COLO829 (cell line): ENCODE measurements around the gene VWA1.
A peak's percentile ranks its signal among the peaks of the same experiment; 100 is the strongest.
"Not testable (repeated sequence)": the region's sequence is repeated elsewhere in the genome, so short reads cannot be mapped to it uniquely, and the experiment has no call there.

ENCODE experiments used
- DNase-seq: peaks from one replicate; pipeline ENCODE4 v3.0.0; 2012; ENCODE audit warnings: low spot score

VWA1 gene

DNA sequence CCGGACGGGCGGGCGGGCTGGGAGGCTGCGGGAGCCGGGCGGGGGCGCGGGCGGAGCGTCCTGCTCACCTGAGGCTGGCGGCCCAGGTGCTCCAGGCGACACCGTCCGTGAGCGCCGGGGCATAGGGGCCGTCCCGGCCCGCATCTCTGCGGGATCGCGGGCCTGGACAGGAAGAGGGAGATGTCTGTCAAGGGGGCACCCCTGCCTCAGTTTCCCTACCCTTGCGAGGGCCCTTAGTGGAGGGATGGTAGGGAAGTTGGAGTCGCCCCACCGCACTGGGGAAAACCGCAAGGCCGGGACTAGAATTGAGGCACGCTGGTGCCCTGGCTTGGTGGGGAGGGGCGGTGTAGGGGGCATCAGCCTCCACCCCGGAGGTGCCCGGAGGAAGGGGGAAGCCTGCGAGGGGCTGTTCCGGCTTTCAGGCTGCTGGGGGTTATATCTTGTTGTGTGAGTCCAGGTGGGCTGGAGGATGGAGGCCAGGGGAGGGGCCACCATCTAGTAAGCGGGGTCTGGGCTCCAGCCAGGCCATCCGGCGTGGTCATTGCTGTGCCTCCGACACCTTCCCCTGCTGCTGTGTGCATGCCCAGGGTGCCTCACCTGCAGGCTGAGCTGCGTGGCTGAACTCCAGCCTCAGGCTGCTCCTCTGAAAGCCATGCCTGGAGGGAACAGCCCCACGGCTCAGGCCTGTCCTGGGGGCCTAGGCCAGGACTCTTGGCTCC lies 580 bp downstream of the VWA1 start:
- no peak for DNase-seq

DNA sequence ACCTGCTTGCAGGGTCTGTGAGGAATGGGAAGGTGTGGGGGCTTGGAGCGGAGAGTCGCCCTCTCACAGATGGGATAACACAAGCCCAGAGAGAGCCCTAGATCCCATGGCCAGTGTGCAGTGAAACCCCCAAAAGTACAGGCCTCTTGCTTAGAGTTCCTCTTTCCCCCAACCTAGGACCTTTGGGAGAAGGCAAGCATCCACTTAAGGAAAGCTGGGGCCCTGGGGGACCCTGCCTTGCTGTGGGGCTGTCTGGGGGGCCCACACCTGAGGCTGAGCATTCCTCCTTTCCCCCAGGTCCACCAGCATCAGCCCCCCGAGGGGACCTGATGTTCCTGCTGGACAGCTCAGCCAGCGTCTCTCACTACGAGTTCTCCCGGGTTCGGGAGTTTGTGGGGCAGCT lies 1.1 kb downstream of the VWA1 start:
- DNase-seq, result no peak

DNA sequence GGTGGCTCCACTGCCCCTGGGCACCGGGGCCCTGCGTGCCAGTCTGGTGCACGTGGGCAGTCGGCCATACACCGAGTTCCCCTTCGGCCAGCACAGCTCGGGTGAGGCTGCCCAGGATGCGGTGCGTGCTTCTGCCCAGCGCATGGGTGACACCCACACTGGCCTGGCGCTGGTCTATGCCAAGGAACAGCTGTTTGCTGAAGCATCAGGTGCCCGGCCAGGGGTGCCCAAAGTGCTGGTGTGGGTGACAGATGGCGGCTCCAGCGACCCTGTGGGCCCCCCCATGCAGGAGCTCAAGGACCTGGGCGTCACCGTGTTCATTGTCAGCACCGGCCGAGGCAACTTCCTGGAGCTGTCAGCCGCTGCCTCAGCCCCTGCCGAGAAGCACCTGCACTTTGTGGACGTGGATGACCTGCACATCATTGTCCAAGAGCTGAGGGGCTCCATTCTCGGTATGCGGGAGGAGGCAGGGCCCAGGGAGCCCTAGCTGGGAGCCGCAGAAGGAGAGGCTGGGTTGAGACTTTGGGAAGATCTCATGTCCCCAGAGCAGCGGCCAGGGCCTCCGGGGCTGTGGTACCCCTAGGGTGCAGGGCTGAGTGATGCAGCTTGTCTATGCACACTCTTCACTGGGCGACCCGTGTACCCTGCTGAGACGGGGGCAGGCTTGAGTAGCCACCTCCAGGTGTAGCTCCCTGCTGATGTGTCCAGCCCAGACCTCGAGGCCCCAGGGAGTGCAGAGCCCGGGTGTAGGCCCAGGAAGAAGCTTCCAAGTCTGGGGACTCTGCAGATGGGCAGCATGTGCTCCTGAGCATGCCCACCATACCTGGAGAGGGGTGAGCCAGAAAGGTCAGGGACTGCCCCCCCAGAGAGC lies 1.8 kb downstream of the VWA1 start:
- DNase-seq, result no peak

DNA sequence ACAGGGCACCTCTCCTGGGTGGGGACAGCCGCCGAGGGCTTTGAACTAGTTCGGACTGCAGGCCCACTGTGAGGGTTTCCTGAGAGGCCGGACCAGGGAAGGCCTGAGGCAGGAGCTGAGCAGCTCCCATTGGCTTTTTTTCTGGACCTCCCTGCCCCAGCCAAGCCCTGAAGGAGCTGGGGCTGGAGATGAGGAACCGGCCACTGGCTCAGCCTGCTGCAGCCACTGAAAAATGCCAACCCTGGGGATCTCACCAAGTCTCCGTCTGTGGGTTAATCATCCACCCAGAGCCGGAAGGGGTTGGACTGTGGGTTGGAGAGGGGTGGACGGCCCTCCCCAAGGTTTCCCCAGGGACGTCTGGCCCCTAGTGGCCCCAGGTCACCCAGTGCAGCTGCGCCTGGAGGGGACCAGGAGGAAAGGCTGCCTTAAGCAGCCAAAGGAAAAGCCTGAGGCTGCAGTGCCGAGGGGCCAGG lies 2.5 kb downstream of the VWA1 start:
- DNase-seq, result no peak

DNA sequence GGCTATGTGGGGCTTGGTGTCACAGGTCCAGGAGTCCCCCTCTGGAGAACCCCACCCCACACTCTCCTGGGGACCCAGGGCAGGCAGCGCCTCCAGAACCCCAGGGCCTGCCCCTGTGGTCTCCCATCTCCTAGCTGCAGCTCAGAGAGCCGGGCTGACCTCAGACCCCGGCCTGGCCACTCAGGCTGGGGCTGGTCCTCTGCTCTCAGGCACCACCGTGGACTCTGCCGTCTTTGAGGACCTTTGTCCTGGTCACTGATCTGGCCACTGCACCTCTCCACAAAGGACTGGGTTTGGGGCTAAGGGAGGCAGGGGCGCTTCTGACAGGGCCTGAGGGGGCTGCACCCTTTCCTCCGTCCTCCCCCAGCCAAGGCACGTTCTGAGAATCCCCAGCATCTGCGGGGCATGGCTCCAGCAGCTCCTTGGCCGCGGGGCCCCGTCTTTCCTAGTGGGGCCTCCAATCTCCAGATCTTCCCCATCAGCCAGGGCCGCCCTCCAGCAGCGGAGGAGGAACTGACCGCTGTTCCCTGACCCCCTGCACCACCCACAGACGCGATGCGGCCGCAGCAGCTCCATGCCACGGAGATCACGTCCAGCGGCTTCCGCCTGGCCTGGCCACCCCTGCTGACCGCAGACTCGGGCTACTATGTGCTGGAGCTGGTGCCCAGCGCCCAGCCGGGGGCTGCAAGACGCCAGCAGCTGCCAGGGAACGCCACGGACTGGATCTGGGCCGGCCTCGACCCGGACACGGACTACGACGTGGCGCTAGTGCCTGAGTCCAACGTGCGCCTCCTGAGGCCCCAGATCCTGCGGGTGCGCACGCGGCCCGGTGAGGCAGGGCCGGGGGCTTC lies 3.3 kb downstream of the VWA1 start:
- no peak for DNase-seq

DNA sequence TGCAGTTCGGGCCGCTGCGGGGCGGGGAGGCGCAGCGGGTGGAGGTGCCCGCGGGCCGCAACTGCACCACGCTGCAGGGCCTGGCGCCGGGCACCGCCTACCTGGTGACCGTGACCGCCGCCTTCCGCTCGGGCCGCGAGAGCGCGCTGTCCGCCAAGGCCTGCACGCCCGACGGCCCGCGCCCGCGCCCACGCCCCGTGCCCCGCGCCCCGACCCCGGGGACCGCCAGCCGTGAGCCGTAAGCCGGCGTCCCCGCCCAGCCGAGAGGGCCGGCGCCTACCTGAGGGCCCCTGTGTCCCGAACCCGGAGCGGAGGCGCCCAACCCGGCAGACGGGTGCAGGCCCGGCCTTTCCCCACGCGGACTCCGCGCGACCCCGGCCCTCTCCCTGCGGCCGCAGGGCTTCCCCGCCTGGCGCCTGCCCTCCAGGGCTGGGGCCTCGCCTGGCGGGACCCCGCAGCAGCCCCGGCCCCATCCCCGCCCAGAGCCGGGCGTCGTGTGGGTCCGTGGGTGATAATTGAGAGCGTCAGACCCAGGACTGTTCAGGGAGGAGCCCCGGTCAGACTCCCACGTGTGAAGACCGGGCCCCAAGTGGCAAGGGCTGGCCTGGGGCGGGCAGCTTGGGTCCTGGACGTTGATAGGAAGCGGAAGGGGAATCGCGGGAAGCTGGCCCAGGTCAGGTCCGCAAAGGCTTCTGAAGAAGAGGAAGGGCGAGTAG lies 4.2 kb downstream of the VWA1 start:
- no peak for DNase-seq

DNA sequence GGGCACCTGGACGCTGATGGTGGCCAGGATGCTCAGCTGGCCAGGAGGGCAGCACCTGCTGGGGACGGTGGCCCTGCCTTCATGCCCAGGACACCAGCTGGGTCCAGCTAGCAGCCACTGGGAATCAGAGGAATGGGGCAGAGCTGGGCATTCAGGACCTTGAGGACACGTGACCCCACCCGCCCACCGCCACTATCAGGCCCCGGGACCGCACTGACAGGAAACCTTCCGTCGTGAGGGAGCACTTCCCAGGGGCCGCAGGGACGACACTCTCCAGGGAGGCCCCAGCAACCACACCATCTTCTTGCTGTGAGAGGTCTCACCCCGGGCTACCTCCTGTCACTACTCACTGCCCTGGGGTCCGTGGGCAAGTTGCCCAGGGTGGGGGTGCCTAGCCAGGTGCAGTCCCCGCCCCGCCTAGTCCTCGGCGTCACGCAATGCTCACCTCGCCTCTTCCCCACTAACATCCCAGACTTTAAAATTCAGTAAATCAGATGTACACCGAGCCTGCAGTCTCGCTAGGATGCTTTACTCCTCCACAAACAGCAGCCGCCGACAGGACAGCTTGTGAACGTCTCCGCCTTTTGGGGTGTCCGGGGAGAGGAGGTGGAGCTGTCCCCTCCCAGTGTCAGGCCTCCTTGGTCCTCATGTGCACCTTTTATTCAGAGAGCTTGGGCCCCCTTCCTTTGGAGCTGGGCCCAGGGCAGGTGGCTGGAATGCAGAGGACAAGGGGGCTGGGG lies 4.9 kb downstream of the VWA1 start:
- DNase-seq, result no peak

DNA sequence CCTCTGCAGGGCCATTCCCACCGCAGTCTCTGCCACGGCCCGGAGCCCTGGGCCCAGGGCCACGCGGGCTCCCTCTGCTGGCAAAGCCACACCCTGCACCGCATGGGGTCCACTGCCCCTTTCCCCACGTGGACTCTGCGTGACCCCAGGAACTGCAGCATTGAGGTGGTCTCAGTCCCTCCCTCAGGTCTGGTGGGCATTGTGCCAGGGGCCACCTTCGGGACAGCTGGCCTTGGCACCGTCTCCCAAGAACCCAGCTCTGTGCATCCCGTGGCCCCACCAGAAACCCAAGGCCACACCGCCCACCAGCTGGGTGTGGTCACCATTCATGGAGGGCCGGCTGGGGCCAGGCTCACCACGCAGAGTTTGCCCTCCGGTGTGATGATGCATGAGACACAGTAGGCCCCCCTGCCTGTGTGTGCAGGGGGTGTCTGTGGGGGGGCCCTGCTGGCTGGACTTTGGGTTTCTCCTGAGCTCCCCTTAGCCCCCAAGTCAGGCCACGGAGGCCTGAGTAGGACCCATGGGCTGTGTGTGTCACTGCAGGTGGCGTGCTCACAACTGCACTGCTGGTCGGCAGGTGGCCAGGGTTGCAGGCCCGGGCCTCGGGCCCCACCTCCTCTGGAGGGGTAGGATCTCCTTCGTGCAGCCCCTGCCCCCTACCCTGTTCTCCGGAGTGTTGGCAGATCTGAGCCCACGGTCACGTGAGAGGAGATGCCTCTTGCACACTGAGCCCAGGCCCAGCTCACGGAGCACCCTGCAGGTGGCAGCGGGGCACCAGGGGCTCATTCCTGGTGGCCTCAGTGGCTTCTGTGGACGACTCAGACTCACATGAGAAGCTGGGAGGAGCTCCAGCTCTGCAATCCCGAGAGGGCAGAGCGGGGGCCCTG lies 5.8 kb downstream of the VWA1 start:
- DNase-seq, result peak; percentile 62

DNA sequence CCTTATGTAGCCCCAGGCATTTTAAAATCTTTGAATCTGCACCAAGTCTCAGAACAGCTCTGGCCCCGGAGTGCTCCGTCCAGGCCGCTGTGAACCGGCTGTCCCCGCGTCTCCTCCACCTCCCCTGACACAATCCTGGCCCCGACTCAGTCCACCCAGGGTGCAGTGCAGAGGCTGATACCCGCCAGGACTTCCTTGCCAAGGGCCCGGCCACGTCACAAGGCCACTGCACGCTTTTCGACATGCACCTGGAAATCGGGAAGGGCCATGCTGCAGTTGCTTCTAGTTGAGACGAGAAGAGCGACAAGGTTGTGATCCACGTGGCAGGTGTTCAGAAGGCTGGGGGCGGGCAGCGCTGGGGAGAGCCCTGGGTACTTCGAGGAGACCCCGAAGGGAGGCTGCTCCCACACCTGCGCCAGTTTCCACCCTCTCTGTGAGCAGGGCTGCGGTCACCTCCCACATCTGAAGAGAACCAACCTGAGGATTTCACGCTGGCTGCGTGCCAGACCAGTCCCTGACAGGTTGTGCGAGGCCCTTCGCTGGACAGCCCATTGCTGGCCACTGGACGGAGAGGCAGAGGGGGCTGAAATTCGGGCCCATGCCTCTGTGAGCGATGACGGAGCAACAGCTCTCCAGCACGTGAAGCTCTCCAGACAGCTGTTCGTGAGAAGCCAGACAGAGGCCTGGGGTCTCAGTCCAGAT lies 6.7 kb downstream of the VWA1 start:
- no peak for DNase-seq

DNA sequence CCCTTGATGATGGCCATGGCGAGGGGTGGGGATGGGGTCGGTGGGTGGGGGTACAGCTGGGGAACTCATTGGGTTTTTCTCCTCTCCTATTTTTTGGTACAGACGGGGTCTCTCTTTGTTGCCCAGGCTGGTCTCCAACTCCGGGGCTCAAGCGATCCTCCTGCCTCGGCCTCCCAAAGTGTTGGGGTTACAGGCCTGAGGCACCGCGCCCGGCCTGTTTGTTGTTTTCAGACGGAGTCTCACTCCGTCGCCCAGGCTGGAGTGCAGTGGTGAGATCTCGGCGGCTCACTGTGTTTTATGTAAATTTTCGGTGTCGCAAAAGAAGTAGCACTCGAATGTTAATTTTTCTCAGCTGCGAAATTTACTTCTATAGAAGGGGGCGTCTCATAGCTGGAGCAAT lies 11.1 kb downstream of the VWA1 start:
- DNase-seq, result not testable (repeated sequence)

DNA sequence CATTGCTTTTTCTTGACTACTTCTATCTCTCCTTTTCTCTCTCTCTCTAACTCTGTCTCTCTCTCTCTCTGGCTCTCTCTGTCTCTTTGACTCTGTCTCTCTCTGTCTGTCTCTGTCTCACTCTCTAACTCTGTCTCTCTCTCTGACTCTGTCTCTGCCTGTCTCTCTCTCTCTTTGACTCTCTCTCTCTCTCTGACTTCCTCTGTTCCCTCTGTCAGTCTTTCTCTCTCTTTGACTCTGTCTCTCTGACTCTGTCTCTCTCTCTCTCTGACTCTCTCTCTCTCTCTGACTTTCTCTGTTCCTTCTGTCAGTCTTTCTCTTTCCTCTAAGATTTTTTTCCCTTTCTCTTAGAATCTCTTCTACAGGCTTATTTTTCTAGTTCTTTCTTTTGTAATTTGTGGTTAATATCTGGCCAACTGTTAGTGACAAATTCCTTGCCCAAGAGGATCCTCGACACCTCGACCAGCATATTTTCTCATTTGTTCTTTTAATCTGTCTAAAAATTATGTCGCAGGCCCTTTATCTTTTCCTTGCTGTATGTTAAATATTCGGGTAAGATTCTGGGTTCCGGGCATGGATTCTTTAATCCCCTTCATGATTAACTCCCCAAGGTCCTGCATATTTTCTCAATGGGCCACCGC lies 13.7 kb downstream of the VWA1 start, which contains the start of gene ATAD3C:
TSS of gene ATAD3C (plus strand) at position 591 of the 641 bp plus-strand sequence. CDS start 995 bp downstream, outside the sequence.
- no peak for DNase-seq

DNA sequence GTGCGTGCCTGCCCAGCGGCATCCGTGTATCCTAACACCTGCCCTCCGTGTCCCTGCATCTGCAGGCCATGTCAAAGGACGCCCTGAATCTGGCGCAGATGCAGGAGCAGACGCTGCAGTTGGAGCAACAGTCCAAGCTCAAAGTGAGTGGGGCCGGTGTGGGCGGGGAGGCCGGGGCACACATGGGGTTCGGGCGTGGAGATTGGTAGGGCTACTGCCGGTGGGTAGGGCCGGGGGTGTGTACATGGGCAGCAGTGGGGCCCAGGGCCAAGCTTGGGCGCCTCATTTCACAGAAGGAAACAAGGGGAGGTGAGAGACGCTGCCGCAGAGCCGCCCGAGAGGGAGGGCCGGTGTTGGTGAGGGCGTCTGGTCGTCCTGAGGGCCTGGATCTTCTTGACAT lies 15.1 kb downstream of the VWA1 start:
- DNase-seq, result not testable (repeated sequence)

DNA sequence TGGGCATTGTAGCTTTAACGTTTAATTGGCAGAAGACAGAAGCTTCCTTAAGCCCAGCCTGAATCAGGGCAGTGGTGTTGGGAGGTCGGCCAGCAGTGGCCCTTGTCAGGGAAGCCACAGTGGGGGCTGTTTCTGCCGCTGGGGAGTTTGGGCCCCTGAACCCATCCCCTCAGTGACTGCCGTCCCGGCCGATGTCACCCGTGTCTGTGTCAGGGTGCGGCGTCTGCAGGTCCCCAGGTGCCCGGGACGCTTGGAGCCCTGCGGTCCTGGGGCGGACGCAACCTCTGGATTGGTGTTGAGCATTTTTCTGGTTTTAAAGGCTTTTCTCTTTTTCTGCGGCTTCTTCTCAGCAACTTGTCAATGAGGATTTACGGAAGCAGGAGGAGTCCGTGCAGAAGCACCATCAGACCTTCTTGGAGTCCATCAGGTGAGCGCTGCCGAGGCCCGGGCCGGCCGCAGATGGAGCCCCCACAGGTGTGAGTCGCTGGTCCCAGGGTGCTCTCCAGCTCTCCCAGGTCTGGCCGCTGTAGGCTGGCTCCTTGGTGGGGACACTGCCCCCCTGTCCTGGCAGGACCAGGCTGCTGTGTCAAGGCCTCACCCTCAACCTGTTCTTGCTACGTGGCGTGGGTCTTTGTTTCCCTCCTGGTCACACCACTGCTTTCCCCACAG lies 16.3 kb downstream of the VWA1 start:
- DNase-seq, result no peak

DNA sequence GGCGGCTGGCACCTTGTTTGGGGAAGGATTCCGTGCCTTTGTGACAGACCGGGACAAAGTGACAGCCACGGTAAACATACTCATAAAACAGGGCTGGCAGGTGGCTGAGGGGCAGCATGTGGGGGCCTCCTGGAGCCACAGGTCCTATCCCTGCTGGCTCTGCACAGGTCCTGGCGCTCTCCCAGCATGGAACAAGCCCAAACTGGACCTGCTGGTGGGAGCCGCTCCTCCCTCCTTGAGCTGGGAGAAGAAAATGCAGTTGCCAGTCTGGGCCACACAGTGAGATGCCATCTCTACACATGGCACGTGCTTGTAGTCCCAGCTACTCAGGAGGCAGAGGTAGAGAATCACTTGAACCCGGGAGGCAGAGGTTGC lies 16.9 kb downstream of the VWA1 start:
- DNase-seq, result not testable (repeated sequence)

DNA sequence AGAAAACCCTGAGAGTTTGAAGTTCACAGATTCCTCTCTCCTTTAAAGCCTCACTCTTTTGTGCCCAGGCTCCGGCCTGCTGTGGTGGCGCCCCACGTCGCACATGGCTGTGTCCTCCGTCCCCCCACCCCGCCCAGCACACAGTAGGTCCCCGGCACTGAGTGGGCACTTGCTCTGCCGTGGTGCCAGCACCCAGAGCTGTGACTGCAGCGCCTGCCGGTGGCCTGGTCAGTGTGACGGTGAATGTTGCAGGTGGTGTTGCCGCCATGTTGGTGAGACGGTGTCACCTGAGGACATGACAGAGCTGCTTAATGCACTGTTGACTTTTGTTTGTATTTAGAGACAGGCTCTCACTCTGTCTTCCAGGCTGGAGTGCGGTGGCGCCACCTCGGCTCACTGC lies 17.4 kb downstream of the VWA1 start:
- no peak for DNase-seq

DNA sequence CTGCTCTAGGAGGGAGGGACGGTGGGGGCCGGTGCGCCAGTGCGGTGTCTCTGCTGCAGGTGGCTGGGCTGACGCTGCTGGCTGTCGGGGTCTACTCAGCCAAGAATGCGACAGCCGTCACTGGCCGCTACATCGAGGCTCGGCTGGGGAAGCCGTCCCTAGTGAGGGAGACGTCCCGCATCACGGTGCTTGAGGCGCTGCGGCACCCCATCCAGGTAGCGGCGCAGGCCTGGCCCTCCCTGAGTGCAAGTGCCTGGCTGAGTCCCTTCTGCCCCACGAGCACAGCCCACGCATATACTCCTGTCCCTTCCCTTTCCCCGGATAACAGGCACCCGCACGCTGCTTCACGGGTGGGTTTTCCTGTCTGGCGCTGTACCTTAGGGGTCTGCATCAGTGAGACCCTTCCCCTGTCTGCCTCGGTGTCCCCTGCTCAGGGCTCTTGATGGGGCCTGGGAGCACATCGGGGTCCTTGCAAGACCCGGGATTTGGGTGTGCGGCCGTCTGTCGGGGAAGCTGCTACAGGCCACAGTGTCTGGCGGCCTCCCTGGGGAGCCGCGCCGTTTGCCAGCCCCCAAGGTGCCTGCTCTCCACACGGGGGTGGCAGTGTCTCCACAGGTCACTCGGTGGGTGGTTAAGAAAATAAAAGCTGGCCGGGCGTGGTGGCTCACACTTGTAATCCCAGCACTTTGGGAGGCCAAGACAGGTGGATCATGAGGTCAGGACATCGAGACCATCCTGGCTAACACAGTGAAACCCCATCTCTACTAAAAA lies 19.0 kb downstream of the VWA1 start:
- not testable (repeated sequence) for DNase-seq

DNA sequence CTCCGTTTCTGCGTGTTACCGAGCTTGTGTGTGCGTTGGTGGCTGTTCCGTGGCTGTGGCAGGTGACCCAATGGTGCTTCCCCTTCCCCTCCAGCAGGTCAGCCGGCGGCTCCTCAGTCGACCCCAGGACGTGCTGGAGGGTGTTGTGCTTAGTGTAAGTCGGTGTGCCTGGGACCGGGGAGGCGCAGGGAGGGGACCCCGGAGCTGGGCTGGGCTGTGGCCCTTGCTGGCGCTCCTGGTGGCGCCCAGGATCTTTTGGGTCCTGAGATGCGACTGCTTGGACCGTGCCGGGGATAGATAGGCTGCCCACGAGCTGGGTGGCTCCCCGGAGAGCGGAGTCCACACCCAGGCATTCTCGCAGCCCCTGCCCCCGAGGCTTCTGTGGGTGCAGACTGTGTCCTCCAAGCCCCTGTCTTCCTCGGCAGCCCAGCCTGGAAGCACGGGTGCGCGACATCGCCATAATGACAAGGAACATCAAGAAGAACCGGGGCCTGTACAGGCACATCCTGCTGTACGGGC lies 19.9 kb downstream of the VWA1 start:
- no peak for DNase-seq
